ENCODE measurements around the gene LRPAP1. TPM values are rescaled to one million over a fixed set of nuclear protein-coding genes. Genes with fewer than 3 reads are reported as not detected.

The LRPAP1 gene
- total RNA-seq, 1 experiment from 2014 or later, result 90.8 TPM

GRCh38 chr4:3479358-3480101 is 52.7 kb downstream of the LRPAP1 start:
- Mint-ChIP-seq H3K27me3 (ENCODE audit: low read depth) (peaks cover 73% of the 10 kb centered on the region), H3K4me3 (no peak overlapping the region), H3K27ac (no peak overlapping the region), H3K4me1 (peaks cover 16% of the 10 kb centered on the region), H3K9me3 (no peaks in the 10 kb centered on the region), H3K36me3 (no peaks in the 10 kb centered on the region)
- DNase-seq (ENCODE audit: low spot score), result no peak
- ChIA-PET POLR2A (no interaction called here), CTCF (interaction anchor here (0.7 to 4.3 kb wide), 32 partner anchors 8 to 517 kb away, joined by 3 to 61 read pairs (median 5); partner anchors contain the start of genes GRK4, HGFAC and NOP14)
- TF ChIP-seq NFATC4 (CRISPR knock-in tag; IDR thresholded peaks at IDR 0.05) (no peak), NR1H2 (CRISPR knock-in tag; IDR thresholded peaks at IDR 0.05) (no peak), ZNF219 (CRISPR knock-in tag; IDR thresholded peaks at IDR 0.05; ENCODE audit: borderline replicate concordance) (no peak), ZBTB43 (CRISPR knock-in tag; IDR thresholded peaks at IDR 0.05) (no peak), ZNF671 (CRISPR knock-in tag; IDR thresholded peaks at IDR 0.05) (no peak), HMGXB4 (CRISPR knock-in tag; IDR thresholded peaks at IDR 0.05) (no peak), ERG (CRISPR knock-in tag; IDR thresholded peaks at IDR 0.05) (no peak), PREB (CRISPR knock-in tag; IDR thresholded peaks at IDR 0.05; ENCODE audit: borderline replicate concordance) (no peak), ZNF281 (CRISPR knock-in tag; IDR thresholded peaks at IDR 0.05) (no peak), RELA (CRISPR knock-in tag; IDR thresholded peaks at IDR 0.05; ENCODE audit: borderline replicate concordance) (no peak), EMX1 (CRISPR knock-in tag; IDR thresholded peaks at IDR 0.05) (no peak), ATF3 (CRISPR knock-in tag; conservative IDR thresholded peaks at IDR 0.05) (no peak), IRF2 (CRISPR knock-in tag; IDR thresholded peaks at IDR 0.05; ENCODE audit: borderline replicate concordance, low read depth) (no peak), ATF6 (CRISPR knock-in tag; IDR thresholded peaks at IDR 0.05) (no peak)
- ATAC-seq, result no peak
